HG03196 (cell line): ENCODE data around the gene VAMP7.
"Not testable (repeated sequence)": the region's sequence is repeated elsewhere in the genome, so short reads cannot be mapped to it uniquely, and the experiment has no call there.

Experiments
- ATAC-seq: cut with Tn5 transposase; IDR thresholded peaks from one replicate; pipeline ENCODE4 v1.9.1; 2021; ENCODE audit not compliant: unreplicated experiment

VAMP7 gene

DNA sequence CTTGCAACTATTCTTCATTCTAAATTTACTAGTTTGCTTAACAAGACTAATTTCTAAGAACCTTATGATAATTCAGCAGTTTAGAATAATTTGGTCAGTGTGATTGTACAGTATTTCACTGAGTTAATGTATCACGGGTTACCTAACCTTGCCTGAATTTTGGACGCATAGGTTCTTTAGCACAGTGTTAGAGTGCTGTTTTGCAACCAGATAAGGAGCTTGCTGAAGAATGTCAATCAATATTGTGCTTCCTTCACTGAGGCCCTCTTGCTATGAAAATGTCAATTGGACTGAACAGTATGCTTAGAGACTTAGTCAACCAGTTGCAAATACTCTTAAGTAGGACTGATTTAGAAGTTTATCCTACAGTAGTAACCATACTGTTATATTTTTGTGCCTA is 19.6 kb downstream of the VAMP7 start:
- no peak for ATAC-seq

DNA sequence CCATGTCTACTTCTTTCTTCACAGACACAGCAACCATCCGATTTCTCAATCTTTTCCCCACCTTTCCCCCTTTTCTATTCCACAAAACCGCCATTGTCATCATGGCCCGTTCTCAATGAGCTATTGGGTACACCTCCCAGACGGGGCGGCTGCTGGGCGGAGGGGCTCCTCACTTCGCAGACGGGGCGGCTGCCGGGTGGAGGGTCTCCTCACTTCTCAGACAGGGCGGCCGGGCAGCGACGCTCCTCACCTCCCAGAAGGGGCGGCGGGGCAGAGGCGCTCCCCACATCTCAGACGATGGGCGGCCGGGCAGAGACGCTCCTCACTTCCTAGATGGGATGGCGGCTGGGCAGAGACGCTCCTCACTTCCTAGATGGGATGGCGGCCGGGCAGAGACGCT is 26.5 kb downstream of the VAMP7 start:
- not testable (repeated sequence) for ATAC-seq

DNA sequence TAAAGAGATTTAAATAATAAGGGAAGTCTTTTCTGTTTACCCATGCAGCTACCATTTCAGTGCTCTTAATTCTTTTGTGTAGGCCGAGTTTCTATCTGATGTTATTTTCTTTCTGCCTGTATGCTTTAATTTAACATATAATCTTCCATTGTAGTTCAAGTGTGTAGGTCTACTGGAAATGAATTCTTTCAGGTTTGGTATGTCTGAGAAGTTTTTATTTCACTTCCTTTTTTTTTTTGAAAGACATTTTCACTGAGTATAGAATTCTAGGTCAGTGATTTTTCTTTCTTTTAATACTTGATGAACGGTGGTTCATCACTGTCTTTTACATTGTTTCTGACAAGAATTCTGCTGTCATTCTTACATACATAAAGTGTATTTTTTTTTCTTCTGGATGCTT is 42.1 kb downstream of the VAMP7 start:
- ATAC-seq, result no peak

DNA sequence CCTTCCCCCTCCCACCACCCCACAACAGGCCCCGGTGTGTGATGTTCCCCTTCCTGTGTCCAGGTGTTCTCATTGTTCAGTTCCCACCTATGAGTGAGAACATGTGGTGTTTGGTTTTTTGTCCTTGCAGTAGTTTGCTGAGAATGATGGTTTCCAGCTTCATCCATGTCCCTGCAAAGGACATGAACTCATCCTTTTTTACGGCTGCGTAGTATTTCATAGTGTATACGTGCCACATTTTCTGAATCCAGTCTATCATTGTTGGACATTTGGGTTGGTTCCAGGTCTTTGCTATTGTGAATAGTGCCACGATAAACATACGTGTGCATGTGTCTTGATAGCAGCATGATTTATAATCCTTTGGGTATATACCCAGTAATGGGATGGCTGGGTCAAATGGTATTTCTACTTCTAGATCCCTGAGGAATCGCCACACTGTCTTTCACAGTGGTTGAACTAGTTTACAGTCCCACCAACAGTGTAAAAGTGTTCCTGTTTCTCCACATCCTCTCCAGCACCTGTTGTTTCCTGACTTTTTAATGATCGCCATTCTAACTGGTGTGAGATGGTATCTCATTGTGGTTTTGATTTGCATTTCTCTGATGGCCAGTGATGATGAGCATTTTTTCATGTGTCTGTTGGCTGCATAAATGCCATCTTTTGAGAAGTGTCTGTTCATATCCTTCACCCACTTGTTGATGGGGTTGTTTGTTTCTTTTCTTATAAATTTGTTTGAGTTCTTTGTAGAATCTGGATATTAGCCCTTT is 49.9 kb downstream of the VAMP7 start:
- ATAC-seq, result not testable (repeated sequence)

- no peak for ATAC-seq
Observed at GRCh38 chrX:155938132-155938531, 57.0 kb downstream of the VAMP7 start.

DNA sequence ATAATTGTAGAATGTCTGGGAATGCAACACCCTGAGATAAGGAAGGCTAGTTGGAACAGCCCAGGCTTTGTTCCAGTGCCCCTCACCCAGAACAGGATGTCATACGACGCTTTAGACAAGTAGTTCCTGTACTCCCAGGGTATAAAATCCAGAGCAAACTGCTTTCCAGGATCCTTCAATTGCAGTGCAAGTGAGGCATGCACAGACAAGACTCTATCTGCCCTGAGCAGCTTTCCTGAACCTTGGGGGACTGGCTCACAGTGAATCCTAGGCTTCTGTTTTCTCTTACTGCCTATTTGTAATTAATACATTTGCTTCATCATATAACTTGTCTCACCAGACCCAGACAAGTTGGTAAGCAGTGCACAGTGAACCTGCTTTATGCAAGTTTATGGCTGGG is 68.0 kb downstream of the VAMP7 start:
- no peak for ATAC-seq

DNA sequence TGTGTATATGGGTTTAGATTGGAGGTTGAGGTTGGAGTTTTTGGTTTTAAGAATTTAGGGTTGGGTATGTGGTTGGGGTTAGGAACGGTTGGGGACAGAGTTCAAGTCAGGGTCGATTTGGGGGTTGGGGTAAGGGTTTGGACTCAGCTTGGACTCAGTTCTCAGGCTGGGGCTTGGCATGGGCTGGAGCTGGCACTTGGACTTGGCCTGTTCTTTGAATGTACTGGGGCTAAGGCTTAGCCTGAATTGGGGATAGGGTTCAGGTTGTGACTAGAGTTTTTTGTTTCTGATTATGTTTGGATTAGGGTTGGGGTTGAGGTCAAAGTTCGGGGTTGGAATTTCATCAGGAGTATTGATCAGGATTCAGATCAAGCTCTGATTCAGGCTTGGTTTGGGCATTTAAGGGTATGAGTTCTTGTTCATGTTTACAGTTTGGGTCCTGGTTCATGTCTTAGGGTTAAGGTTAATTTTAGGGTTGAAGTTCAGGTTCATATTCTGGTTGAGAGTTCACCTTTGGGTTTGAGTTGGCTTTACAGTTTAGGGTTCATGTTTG is 70.2 kb downstream of the VAMP7 start:
- no peak for ATAC-seq

GRCh38 chrX:155953055-155953454 is 71.9 kb downstream of the VAMP7 start:
- no peak for ATAC-seq

DNA sequence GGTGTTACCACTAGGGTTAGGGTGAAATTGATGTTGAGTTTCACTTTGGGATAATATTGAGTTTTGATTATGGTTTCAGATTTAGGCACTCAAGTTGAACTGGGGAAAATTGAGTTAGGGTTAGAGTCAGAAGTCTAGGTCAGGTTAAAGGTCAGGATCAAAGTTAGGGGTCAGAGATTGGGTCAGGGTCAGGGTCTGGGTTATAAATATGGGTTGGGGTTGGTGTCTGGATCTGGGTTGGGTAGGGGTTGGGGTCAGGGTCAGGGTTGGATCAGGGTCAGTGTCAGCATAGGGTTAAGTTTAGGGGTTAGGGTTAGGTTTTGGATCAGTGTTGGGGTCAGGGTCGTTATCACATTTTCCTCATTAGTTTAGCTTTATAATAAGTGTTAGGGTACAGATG is 73.6 kb downstream of the VAMP7 start:
- no peak for ATAC-seq

- ATAC-seq, result no peak
Observed at GRCh38 chrX:155956099-155956498, 75.0 kb downstream of the VAMP7 start.

DNA sequence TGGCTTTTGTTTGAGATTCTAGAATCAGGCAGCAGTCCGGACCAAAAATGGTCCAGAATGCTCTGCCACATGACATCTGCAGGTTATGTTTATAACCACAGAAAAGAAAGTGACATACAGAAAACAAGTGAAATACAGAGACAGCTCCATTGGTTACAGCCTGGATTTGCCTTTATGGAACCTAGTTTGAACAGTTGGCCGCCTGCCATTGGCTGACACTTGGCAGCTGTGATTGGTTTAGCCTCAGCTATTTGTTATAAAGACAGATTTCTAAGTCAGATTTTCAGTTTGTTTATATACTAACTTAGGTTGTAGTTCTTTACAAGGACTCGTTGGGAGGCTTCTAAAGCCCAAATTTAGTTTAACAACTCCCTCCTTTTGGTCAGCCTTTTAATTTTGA is 75.5 kb downstream of the VAMP7 start:
- no peak for ATAC-seq

GRCh38 chrX:155957843-155958242 is 76.7 kb downstream of the VAMP7 start:
- no peak for ATAC-seq

- no peak for ATAC-seq
Observed at GRCh38 chrX:155959018-155959587, 78.0 kb downstream of the VAMP7 start.

- no peak for ATAC-seq
Observed at GRCh38 chrX:155962906-155963305, 81.8 kb downstream of the VAMP7 start.

DNA sequence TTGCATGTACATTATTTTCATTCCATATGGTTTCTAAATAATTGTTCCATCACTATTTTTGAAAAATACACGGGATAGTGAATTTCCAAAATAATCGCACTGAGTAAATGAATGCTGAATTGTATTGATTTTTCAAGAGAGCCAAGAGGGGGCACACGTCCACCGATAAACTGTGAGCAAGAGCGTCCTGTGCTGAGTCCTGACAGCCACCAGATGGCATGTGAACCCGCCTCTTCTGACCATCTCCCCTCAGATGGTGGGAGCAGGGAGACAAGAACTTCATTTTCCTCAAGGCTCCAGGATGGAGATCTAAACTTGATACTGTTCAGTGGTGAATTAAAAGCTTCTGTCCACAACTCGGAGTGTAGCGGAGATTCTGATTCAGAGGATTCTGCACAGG is 85.7 kb downstream of the VAMP7 start:
- ATAC-seq, result no peak

DNA sequence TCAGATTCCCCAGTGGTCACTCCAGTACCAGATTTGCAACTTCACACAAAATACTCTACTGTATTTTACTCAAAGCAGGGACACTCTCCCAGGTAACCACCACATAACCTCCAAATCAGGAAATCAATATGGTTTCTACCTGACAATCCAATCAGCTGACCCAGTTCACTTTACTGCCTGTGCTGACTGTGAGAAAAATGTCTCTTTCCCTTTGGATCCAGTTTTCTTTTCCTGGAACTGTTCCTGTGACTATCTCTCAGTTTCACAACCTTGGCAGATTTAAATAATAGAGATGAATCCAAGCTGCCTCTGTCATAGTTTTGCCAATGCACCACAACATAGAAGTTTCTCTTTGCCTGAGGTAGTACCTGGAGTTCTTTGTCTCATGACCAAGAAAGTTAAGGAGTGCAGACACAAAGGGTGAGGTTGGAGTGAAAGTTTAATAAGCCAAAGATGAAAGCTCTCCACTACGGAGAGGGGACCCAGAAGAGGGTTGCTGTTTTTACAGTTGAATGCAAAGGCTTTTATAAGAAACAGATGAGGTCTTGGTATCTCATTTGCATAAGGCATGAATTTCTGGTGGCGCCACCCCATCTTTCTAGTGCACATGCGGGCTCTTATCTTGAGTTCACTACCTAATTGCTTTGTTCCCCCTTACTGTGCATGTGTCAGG is 86.6 kb downstream of the VAMP7 start:
- no peak for ATAC-seq

GRCh38 chrX:155968326-155968661 is 87.1 kb downstream of the VAMP7 start:
- ATAC-seq, result no peak

GRCh38 chrX:155968791-155969190 is 87.6 kb downstream of the VAMP7 start:
- ATAC-seq, result no peak

DNA sequence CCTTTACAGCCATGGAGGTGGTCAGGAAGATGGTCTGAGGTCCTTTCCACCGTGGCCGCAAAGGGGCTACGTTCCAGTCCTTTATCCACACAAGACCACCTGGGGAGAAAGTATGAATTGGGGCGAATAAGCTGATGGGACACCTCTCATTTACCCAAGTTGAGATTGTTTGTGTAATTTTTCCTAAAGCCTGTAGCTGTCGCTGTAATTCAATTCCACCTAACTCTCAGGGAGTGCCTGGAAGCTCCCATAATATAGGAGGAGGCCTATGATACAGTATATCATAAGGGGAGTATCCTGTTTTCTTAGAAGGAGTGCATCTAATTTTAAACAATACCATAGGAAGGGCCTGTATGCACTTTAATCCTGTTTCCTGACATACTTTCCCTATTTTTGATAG is 90.5 kb downstream of the VAMP7 start:
- not testable (repeated sequence) for ATAC-seq

GRCh38 chrX:155972241-155972640 is 91.1 kb downstream of the VAMP7 start:
- ATAC-seq, result not testable (repeated sequence)

GRCh38 chrX:155983326-155983725 is 102.2 kb downstream of the VAMP7 start:
- ATAC-seq, result no peak

DNA sequence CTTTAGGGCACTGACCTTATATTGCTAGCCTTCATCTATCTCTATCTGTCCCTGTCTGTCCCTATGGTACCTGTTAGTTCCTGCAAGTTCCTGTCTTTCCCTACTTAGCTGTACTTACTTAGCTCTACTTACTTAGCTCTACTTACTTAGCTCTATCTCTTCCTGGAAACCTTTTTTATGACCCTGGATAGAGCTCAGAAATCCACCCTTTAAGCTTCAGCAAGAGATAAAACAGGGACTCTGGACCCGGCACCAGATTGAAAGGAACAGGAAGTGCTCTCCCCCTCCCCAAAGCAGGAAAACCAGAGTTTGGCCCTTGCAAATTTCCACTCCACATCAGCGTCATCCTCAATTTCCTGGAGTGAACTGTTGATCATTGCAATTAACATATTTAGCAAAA is 104.1 kb downstream of the VAMP7 start:
- ATAC-seq, result no peak
